SIG-M5 (cell line): ENCODE results near the gene KCNJ13.
"Not testable (repeated sequence)": the region's sequence is repeated elsewhere in the genome, so short reads cannot be mapped to it uniquely, and the experiment has no call there.

Experiments used
- DNase-seq: peaks from one replicate; lab custom pipeline; 2025; lab: John Stamatoyannopoulos, UW

The KCNJ13 gene

DNA sequence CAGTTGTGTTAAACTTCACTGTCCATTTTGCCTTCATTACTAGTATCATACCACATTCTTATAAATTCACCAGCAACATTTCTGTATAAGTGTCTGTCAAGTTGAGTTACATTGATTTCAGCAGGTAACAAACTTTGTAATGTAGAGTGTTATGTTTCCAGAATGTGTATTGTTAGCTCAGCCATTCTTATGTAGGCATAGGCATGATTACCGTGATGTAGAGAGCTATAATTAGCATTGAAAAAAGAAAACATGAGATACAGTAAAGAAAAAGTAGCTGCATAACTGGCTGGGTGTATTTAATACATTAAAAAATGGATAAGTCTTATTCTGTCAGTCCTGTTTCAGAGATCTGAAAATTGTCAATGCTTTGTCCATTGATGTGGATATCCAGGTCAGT lies 8.5 kb downstream of the KCNJ13 start:
- no peak for DNase-seq

DNA sequence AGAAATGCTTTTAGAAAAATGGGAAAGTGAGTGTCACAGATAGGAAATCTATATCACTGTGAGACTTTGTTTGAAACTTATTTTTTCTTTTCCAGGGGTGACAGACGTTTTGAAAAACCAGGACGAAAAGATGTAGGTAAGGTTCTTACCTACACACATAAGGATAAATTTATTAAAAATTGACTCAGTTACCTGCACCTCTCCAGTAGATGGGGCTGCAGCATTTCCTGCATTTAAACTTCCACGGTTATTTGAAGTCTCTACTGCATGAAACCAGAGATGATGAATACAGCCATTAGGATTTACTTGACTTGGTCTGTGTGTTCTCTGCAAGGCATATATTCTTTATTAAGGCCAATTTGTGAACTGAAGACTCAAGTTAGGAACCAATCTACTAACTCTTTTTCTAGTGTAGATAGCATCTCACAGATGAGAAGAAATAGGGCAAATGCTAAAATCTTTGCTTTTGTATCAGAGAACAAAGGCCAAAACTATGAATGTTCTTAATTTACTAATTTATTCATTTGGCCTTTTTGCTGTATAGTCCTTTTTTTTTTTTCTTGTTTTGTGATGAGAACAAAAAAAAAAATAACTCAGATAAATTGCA lies 15.0 kb downstream of the KCNJ13 start:
- no peak for DNase-seq

DNA sequence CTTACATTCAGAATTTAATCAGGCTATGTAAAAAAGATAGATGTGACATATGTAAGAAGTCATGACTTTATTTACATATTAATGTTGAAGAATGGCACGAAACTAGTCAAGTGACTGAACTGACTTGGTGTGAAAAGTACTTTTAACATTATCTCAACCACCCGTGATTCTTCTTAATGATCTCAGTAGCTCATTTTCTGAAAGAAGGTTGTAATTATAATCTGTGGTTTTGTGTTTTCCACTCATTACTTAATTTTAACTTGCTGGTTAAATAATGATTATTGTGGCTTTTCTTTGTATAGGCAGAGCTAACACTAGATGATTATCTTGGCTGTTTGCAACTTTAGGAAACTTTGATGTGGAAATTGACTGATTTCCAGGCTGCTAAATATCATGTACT lies 18.5 kb downstream of the KCNJ13 start:
- DNase-seq = no peak

DNA sequence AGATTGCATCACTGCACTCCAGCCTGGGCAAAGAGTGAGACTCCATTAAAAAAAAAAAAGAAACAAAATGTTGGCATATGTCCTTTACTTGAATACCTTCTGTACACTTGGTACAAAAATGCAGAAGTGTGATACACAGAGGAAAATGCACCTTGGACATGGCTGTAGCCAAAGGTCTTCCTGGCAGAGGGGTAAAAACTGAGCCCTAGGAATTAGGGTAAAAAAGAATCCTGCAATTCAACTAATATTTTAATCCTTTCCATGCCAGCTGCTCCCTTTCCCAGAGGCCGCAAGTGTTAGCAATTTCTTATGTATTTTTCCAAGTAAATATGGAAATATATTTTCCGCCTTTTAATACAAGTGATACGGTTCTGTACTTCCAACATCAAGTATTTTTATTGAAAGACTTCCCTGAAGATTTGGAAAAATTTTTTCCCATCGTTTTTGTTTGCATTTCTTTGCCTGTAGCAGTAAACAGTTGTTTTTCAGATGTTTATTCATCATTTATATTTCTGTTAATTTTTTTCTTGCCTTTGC lies 26.2 kb downstream of the KCNJ13 start:
- DNase-seq = no peak

DNA sequence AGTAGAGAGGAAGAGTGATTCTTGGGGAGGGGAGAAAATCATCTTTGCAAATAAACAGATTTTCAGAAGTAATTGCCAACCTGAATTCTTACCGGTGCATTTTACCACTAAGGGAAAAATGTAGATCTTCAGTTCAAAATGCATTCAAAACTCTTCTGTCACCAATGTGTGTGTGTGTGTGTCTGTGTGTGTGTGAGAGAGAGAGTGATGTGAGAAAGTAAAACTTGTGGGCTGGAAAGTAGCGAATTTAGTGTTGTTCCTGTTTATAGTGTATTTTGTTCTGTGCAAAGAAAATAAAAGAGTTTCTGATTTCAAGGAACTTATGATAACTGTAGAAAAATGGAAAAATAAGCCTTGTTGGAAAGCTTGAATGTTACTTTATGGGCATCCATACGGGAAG lies 27.0 kb downstream of the KCNJ13 start:
- no peak for DNase-seq

DNA sequence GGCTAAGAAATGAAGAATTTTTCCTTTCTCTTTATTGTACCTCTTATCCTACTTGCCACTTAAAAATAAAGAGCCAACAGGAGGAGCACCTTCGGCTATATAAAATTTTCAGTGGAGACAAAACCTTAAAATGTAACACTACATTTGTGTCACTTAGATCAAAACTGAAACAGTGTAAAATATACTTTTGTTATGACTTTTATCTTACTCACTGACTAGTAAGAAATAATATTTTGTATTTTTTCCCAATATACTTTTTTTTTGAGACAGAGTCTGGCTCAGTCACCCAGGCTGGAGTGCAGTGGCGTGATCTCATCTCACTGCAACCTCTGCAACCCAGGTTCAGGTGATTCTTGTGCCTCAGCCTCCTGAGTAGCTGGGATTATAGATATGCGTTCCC lies 28.3 kb downstream of the KCNJ13 start:
- DNase-seq = no peak

DNA sequence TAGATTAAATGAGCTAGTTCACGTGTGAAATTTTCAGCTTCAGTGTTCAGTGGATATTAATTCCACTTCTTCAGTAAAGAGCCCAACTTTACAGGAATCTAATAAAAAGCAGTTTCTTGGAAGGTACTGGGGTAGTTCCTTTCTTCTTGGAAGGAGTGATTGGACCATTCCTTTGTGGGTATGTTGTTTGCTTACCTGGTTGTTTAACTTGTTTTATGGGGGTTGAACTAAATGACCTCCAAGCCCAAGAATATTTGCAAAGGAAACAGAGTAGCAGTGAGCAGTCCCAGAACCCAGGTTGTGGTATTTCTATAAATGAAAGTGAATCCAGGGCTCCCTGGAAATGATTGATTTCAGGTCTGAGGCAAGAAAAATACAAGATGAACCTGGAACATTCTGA lies 31.4 kb downstream of the KCNJ13 start:
- DNase-seq = no peak

DNA sequence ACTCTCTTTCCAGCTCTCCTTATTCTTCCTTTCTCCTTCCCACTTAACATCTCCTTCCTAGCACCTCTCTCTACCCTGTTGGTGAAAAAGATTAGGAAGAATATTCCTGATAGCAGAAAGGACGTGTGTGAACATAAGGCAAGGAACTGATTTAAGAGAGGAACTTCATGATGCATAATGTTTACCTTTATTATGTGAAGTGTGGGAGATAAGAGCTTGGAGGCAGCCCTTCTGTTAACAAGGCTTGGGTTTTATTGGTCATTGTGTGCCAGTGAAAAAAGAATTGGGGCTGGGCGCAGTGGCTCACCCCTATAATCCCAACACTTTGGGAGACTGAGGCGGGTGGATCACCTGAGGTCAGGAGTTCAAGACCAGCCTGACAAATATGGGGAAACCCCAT lies 34.4 kb downstream of the KCNJ13 start:
- DNase-seq = no peak

DNA sequence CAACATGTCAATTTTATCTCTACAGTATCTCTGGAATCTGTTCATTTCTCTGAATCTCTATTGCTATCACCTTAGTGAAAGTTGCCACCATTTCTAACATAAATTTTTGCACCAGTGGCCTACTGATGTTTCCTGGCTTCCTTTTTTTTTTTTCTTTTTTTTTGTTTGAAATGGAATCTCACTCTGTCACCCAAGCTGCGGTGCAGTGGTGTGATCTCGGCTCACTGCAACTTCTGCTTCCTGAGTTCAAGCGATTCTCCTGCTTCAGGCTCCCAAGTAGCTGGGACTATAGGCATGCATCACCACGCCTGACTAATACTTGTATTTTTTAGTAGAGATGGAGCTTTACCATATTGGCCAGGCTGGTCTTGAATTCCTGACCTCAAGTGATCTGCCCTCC lies 35.1 kb downstream of the KCNJ13 start:
- DNase-seq = no peak

DNA sequence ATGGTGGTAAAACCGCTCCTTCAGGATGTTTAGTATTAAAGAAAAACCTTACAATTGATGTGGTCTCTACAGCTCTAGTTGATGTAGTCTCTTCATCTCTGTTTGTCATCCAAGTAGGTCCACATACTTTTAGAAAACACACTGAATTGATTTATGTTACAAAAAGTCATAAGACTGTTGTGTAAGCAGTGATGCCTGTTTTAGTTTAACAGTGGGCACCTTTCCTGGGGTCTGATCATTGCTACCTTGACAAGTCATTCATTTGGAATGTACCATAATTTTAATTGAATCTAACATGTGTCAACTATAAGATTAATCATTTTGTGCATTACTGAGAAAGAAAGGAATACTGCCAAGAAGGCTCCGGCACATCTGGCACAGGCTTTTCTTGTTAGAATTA lies 44.9 kb downstream of the KCNJ13 start:
- DNase-seq = no peak

DNA sequence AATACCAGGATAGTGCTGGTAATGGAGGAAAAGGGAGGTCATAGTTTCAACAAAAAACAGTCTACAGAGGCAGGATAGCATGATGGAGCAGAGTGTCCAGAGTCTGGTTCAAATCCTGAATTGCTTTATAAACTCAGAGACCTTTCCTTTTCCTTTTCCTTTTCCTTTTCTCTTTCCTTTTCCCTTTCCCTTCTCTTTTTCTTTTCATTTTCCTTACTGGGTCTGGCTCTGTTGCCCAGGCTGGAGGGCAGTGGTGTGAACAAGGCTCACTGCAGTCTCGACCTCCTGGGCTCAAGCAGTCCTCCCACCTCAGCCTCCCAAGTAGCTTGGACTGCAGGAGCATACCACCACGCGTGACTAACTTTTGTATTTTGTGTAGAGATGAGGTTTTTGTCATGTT lies 47.6 kb downstream of the KCNJ13 start:
- no peak for DNase-seq

DNA sequence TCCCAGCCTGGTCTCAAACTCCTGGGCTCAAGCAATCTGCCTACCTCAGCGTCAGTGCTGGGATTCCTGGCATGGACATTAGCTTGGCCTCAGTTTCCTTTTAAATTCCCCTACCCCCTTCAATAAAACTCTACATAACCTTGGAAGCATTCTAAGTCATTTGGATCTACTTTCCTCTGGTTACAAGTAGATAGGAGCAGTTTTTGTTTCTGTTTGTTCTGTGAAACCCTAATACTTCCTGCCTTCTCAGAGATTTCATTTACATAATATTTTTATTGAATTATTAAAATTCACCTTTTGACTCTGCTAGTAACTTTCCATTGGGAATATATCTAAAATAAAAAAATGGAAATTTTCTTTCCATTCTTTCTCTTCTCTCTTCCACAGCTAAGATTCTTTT lies 53.3 kb downstream of the KCNJ13 start:
- DNase-seq = no peak

DNA sequence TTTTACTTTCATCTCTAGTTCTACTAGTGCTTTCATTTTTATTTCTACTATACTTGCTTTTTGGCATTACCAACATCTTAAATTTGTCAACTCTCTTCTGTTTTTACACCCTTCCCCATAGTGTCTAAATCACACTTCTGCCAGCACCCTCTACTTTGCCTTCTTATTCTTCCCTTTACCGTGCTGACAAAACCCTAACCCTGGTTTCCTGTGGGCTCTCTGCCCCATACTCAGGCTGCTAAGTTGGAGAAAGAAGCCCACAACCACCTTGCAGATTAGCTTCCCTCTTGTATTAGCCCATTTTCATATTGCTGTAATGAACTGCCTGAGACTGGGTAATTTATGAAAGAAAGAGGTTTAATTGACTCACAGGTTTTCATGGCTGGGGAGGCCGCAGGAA lies 54.5 kb downstream of the KCNJ13 start:
- no peak for DNase-seq

DNA sequence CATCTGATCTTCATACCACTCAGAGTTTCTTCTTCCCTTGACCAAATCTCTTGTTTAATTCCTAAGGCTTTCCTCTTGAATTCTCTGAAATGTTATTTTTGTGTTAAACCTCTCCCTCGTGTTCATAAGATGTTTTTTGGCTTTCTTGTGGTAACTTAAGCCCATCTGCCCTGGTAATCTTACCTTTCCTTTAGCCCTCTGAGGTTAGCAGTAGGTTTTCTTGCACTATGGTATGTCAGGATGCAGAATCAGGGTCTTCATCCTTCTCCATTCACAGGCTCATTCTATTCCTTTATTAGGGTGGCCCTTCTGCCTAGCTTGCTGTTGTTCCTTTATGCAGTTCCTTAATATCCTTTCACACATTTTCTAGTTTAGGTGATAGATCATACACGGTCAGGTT lies 55.1 kb downstream of the KCNJ13 start:
- DNase-seq = no peak

DNA sequence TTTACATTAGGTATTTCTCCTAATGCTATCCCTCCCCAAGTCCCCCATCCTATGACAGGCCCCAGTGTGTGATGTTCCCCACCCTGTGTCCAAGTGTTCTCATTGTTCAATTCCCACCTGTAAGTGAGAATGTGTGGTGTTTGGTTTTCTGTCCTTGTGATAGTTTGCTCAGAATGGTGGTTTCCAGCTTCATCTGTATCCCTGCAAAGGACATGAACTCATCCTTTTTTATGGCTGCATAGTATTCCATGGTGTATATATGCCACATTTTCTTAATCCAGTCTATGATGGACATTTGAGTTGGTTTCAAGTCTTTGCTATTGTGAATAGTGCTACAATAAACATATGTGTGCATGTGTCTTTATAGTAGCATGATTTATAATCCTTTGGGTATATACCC lies 56.3 kb downstream of the KCNJ13 start:
- DNase-seq = not testable (repeated sequence)
